HG03439 (cell line): ENCODE measurements around the gene ZNF141.
"Not testable (repeated sequence)": the region's sequence is repeated elsewhere in the genome, so short reads cannot be mapped to it uniquely, and the experiment has no call there.

ENCODE experiments used
- ATAC-seq: cut with Tn5 transposase; IDR thresholded peaks from one replicate; pipeline ENCODE4 v1.9.1; 2021; ENCODE audit warnings: mild to moderate bottlenecking, moderate library complexity; ENCODE audit not compliant: unreplicated experiment

ZNF141 gene

GRCh38 chr4:337143-337931, at the start of gene ZNF141:
ZNF141 (plus strand) TSS chr4:337814; CDS start chr4:337984, 170 bp downstream.
- peak; percentile 95 for ATAC-seq

- ATAC-seq = no peak
Observed at GRCh38 chr4:288891-289290, 48.7 kb upstream of the ZNF141 start.

GRCh38 chr4:294732-295131, 42.9 kb upstream of the ZNF141 start:
- ATAC-seq = no peak

- no peak for ATAC-seq
Observed at GRCh38 chr4:302381-302780, 35.2 kb upstream of the ZNF141 start.

- not testable (repeated sequence) for ATAC-seq
Observed at GRCh38 chr4:304516-304915, 33.1 kb upstream of the ZNF141 start.

- no peak for ATAC-seq
Observed at GRCh38 chr4:304969-305680, 32.5 kb upstream of the ZNF141 start, which contains the start of gene ZNF732. ZNF732 (minus strand) TSS chr4:305474; CDS start chr4:305310, 164 bp downstream.

- no peak for ATAC-seq
Observed at GRCh38 chr4:306551-306961, 31.1 kb upstream of the ZNF141 start.

- no peak for ATAC-seq
Observed at GRCh38 chr4:309807-310206, 27.8 kb upstream of the ZNF141 start.

GRCh38 chr4:314296-314903, 23.2 kb upstream of the ZNF141 start:
- no peak for ATAC-seq

GRCh38 chr4:328729-329128, 8.9 kb upstream of the ZNF141 start:
- no peak for ATAC-seq

GRCh38 chr4:335515-335914, 2.1 kb upstream of the ZNF141 start:
- ATAC-seq = no peak

- no peak for ATAC-seq
Observed at GRCh38 chr4:336099-336892, 1.3 kb upstream of the ZNF141 start.

- ATAC-seq = no peak
Observed at GRCh38 chr4:336893-337142, 796 bp upstream of the ZNF141 start.

GRCh38 chr4:337932-338758, 531 bp downstream of the ZNF141 start:
- peak; percentile 37 for ATAC-seq

- no peak for ATAC-seq
Observed at GRCh38 chr4:338759-339097, 1.1 kb downstream of the ZNF141 start.

GRCh38 chr4:340011-340410, 2.4 kb downstream of the ZNF141 start:
- no peak for ATAC-seq

GRCh38 chr4:373062-373839, 35.6 kb downstream of the ZNF141 start:
- no peak for ATAC-seq

- ATAC-seq = no peak
Observed at GRCh38 chr4:374298-375160, 36.9 kb downstream of the ZNF141 start.
